Measurements from ENCODE around the gene MPST.

The MPST gene

GRCh38 chr22:37021041-37021440 lies 1.5 kb downstream of the MPST start:
- Histone ChIP-seq H3K4me1 (ENCODE audit: low read depth, poor library complexity, severe bottlenecking) (peaks cover 17% of the 10 kb centered on the region), H3K4me3 (IDR thresholded peaks at IDR 0.05; ENCODE audit: insufficient read depth, low read depth, low read length) (no peak overlapping the region), H3K27ac (no peak overlapping the region), H3K27me3 (ENCODE audit: insufficient read depth, low read depth) (no peaks in the 10 kb centered on the region), H3K9ac (no peak overlapping the region), H3K4me2 (peak overlapping the region; percentile 62; the same call in 1 of the 2 replicates), H3K36me3 (ENCODE audit: insufficient read depth) (no peaks in the 10 kb centered on the region), H4K20me1 (ENCODE audit: insufficient read depth) (no peaks in the 10 kb centered on the region), H3K79me2 (ENCODE audit: insufficient read depth, low read depth) (no peaks in the 10 kb centered on the region), H2AFZ (ENCODE audit: low read depth) (no peak overlapping the region)
- TF ChIP-seq, protein P1, sequence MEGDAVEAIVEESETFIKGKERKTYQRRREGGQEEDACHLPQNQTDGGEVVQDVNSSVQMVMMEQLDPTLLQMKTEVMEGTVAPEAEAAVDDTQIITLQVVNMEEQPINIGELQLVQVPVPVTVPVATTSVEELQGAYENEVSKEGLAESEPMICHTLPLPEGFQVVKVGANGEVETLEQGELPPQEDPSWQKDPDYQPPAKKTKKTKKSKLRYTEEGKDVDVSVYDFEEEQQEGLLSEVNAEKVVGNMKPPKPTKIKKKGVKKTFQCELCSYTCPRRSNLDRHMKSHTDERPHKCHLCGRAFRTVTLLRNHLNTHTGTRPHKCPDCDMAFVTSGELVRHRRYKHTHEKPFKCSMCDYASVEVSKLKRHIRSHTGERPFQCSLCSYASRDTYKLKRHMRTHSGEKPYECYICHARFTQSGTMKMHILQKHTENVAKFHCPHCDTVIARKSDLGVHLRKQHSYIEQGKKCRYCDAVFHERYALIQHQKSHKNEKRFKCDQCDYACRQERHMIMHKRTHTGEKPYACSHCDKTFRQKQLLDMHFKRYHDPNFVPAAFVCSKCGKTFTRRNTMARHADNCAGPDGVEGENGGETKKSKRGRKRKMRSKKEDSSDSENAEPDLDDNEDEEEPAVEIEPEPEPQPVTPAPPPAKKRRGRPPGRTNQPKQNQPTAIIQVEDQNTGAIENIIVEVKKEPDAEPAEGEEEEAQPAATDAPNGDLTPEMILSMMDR (conservative IDR thresholded peaks at IDR 0.05; ENCODE audit: low read depth, low read length): no peak

GRCh38 chr22:37021710-37022482 lies 2.4 kb downstream of the MPST start:
- Histone ChIP-seq H2AFZ (ENCODE audit: low read depth) (no peak overlapping the region), H3K79me2 (ENCODE audit: insufficient read depth, low read depth) (no peaks in the 10 kb centered on the region), H3K4me2 (no peak overlapping the region), H4K20me1 (ENCODE audit: insufficient read depth) (no peaks in the 10 kb centered on the region), H3K9ac (no peak overlapping the region), H3K4me1 (ENCODE audit: low read depth, poor library complexity, severe bottlenecking) (peaks cover 17% of the 10 kb centered on the region), H3K27ac (no peak overlapping the region), H3K27me3 (ENCODE audit: insufficient read depth, low read depth) (no peaks in the 10 kb centered on the region), H3K36me3 (ENCODE audit: insufficient read depth) (no peaks in the 10 kb centered on the region), H3K4me3 (IDR thresholded peaks at IDR 0.05; ENCODE audit: insufficient read depth, low read depth, low read length) (no peak overlapping the region)
- TF ChIP-seq, protein P1 (conservative IDR thresholded peaks at IDR 0.05; ENCODE audit: low read depth, low read length): peak; percentile 83

GRCh38 chr22:37022483-37023337 lies 3.2 kb downstream of the MPST start:
- Histone ChIP-seq H3K27ac (no peak overlapping the region), H3K4me3 (IDR thresholded peaks at IDR 0.05; ENCODE audit: insufficient read depth, low read depth, low read length) (no peak overlapping the region), H4K20me1 (ENCODE audit: insufficient read depth) (no peaks in the 10 kb centered on the region), H2AFZ (ENCODE audit: low read depth) (no peak overlapping the region), H3K4me1 (ENCODE audit: low read depth, poor library complexity, severe bottlenecking) (peaks cover 17% of the 10 kb centered on the region), H3K27me3 (ENCODE audit: insufficient read depth, low read depth) (no peaks in the 10 kb centered on the region), H3K79me2 (ENCODE audit: insufficient read depth, low read depth) (no peaks in the 10 kb centered on the region), H3K4me2 (no peak overlapping the region), H3K36me3 (ENCODE audit: insufficient read depth) (no peaks in the 10 kb centered on the region), H3K9ac (no peak overlapping the region)
- TF ChIP-seq, protein P1 (conservative IDR thresholded peaks at IDR 0.05; ENCODE audit: low read depth, low read length): no peak

GRCh38 chr22:37023743-37024338 lies 4.3 kb downstream of the MPST start:
- no peaks in the 10 kb centered on the region for H3K36me3 ChIP-seq (ENCODE audit: insufficient read depth)
- no peak overlapping the region for H3K9ac ChIP-seq
- H3K4me1 ChIP-seq (ENCODE audit: low read depth, poor library complexity, severe bottlenecking): peaks cover 17% of the 10 kb centered on the region
- H4K20me1 ChIP-seq (ENCODE audit: insufficient read depth): no peaks in the 10 kb centered on the region
- no peak overlapping the region for H2AFZ ChIP-seq (ENCODE audit: low read depth)
- TF ChIP-seq, protein P1 (conservative IDR thresholded peaks at IDR 0.05; ENCODE audit: low read depth, low read length): no peak
- no peak overlapping the region for H3K27ac ChIP-seq
- no peaks in the 10 kb centered on the region for H3K79me2 ChIP-seq (ENCODE audit: insufficient read depth, low read depth)
- no peak overlapping the region for H3K4me2 ChIP-seq
- no peaks in the 10 kb centered on the region for H3K27me3 ChIP-seq (ENCODE audit: insufficient read depth, low read depth)
- H3K4me3 ChIP-seq (IDR thresholded peaks at IDR 0.05; ENCODE audit: insufficient read depth, low read depth, low read length): no peak overlapping the region

Measured in KMS-11 (cell line).